ENCODE measurements around the gene PIP5KL1. TPM values are rescaled to one million over a fixed set of nuclear protein-coding genes. Genes with fewer than 3 reads are reported as not detected.

The PIP5KL1 gene
- total RNA-seq, 1 donor from 2014 or later: not detected

DNA sequence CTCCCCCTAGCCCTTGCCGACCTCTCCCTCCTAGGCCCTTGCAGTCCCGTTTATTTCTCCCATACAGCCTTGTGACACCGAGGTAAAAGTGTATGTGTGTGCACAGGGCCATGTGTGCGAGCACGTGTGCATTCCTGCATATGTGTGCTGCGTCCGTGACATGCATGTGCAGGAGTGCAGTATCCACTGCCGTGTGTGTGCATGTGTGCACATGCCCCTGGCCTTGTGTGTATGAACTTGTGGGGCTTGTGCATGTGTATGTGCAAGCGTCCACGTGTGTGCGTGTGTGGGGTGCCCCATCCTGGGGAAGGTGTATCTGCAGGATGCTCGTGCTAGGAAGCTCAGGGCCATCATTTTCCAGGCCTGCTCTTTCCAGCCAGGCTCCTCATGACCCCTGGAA, 59.7 kb downstream of the PIP5KL1 start:
- DNase-seq: no peak

Other genes with a start within 250 kb of the PIP5KL1 start
- not detected for gene CFAP157, start 223.8 kb downstream of the PIP5KL1 start, total RNA-seq
- gene PTRH1, start 215.1 kb downstream of the PIP5KL1 start, total RNA-seq: 7.3 TPM
- not detected for gene TTC16, start 214.7 kb downstream of the PIP5KL1 start, total RNA-seq
- gene TOR2A, start 195.5 kb downstream of the PIP5KL1 start, total RNA-seq: 2.8 TPM
- 13.6 TPM for gene SH2D3C, start 152.1 kb downstream of the PIP5KL1 start, total RNA-seq
- gene CDK9, start 144.7 kb downstream of the PIP5KL1 start, total RNA-seq: 47.2 TPM
- 52.9 TPM for gene FPGS, start 127.9 kb downstream of the PIP5KL1 start, total RNA-seq
- 11.6 TPM for gene ENG, start 76.1 kb downstream of the PIP5KL1 start, total RNA-seq
- gene AK1, start 53.1 kb downstream of the PIP5KL1 start, total RNA-seq: 416 TPM
- gene ST6GALNAC6, start 31.2 kb downstream of the PIP5KL1 start, total RNA-seq: 34.0 TPM
- 39.8 TPM for gene ST6GALNAC4, start 13.7 kb downstream of the PIP5KL1 start, total RNA-seq
- 11.6 TPM for gene DPM2, start 7.1 kb upstream of the PIP5KL1 start, total RNA-seq
- gene EEIG1, start 50.2 kb upstream of the PIP5KL1 start, total RNA-seq: 13.6 TPM
- gene NAIF1, start 136.5 kb upstream of the PIP5KL1 start, total RNA-seq: 9.6 TPM
- 39.2 TPM for gene SLC25A25, start 137.5 kb upstream of the PIP5KL1 start, total RNA-seq
- gene PTGES2, start 197.0 kb upstream of the PIP5KL1 start, total RNA-seq: 55.2 TPM
- gene LCN2, start 218.7 kb upstream of the PIP5KL1 start, total RNA-seq: 19.7 TPM
- gene BBLN, start 229.5 kb upstream of the PIP5KL1 start, total RNA-seq: 34.5 TPM

Data from tongue (tissue), 2 donors.